ENCODE measurements around the gene PIGZ. TPM values are rescaled to one million over a fixed set of nuclear protein-coding genes. Genes with fewer than 3 reads are reported as not detected.

PIGZ gene
- total RNA-seq, 2 donors from 2014 or later = 63.7 to 126 TPM

DNA sequence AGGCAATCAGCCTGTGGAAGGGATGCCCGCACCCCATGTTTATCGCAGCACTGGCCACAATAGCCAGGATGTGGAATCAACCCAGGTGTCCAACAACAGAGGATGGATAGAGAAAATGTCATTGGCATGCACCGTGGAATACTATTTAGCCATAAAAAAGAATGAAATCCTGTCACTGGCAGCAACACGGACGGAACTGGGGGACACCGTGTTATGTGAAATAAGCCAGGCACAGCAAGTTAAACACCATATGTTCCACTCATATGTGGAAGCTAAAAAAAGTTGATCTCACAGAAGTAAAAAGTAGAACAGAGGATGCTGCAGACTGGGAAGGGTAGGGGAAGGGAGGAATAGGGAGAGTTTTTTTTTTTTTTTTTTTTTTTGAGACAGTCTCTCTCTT lies 45.4 kb upstream of the PIGZ start:
- Histone ChIP-seq H3K27ac (no peak overlapping the region), H3K9ac (ENCODE audit: low read depth in 2 of 2, low read length in 2 of 2) (no peak overlapping the region), H3K27me3 (no peaks in the 10 kb centered on the region), H3K4me1 (no peaks in the 10 kb centered on the region), H3K36me3 (no peaks in the 10 kb centered on the region), H3K9me3 (no peaks in the 10 kb centered on the region), H3K4me3 (no peak overlapping the region)
- TF ChIP-seq, protein P1, sequence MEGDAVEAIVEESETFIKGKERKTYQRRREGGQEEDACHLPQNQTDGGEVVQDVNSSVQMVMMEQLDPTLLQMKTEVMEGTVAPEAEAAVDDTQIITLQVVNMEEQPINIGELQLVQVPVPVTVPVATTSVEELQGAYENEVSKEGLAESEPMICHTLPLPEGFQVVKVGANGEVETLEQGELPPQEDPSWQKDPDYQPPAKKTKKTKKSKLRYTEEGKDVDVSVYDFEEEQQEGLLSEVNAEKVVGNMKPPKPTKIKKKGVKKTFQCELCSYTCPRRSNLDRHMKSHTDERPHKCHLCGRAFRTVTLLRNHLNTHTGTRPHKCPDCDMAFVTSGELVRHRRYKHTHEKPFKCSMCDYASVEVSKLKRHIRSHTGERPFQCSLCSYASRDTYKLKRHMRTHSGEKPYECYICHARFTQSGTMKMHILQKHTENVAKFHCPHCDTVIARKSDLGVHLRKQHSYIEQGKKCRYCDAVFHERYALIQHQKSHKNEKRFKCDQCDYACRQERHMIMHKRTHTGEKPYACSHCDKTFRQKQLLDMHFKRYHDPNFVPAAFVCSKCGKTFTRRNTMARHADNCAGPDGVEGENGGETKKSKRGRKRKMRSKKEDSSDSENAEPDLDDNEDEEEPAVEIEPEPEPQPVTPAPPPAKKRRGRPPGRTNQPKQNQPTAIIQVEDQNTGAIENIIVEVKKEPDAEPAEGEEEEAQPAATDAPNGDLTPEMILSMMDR (IDR thresholded peaks at IDR 0.05) = no peak
- intact Hi-C loops (cut with DNase I) = no loop called here
- no peak for DNase-seq

DNA sequence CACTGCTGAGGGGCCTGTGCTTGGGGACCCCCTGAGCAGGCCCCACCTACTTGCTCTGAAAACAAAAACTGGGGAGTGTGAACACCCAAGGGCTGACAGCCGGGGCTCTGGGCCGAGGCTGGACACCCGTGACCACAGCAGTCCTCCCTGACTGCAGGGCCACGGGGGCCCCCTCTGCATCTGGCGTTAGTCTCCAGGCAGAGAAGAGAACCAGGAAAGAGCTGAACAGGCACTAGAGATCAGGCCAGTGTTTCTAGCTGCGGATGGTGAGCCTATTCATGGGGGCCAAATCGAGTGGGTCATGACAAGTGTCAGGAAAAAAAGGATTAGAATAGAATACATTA lies 43.9 kb upstream of the PIGZ start:
- no peaks in the 10 kb centered on the region for H3K27me3 ChIP-seq
- TF ChIP-seq, protein P1 (IDR thresholded peaks at IDR 0.05) = no peak
- no peaks in the 10 kb centered on the region for H3K4me1 ChIP-seq
- no peaks in the 10 kb centered on the region for H3K36me3 ChIP-seq
- intact Hi-C loops (cut with DNase I) = no loop called here
- no peak overlapping the region for H3K4me3 ChIP-seq
- H3K9me3 ChIP-seq = no peaks in the 10 kb centered on the region
- no peak overlapping the region for H3K9ac ChIP-seq (ENCODE audit: low read depth in 2 of 2, low read length in 2 of 2)
- no peak for DNase-seq
- H3K27ac ChIP-seq = no peak overlapping the region

DNA sequence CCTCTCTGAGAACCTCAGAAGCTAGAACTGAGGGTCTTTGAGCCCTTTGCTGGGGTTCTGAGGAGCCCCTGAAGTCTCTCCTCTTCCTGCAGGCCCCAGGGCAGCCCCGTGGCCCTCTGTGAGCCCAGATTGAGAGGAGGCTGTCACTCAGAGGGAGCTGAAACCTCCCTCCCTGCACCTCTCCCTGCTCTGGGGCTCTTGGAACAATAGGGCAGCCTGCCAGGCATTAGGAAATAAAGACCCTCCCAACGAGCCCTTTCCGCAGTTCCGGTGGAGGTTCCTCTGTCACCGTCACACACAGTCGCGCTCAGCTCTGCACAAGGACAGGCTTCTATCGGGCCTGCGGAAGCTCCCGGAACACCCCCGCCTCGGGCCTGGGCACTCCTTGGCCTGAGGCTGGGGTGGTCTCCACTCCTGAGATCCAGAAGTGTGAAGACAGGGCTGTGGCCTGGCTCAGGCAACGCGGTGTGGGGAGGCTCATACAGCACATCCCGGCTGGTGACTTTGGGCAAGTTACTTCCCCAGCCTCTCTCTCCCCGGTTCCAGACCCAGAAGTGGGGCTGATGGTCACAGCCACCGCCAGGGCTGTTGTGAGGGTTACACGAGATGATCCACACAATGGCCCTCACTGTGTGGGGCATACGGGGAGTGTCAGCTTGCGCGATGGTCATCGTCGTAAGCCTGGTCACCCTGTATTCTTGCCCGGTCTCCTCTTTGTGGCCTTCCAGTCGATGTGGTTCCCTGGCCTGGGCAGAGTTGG lies 43.3 kb upstream of the PIGZ start:
- TF ChIP-seq, protein P1 (IDR thresholded peaks at IDR 0.05) = no peak
- Histone ChIP-seq H3K4me3 (no peak overlapping the region), H3K27me3 (no peaks in the 10 kb centered on the region), H3K36me3 (no peaks in the 10 kb centered on the region), H3K27ac (no peak overlapping the region), H3K9ac (ENCODE audit: low read depth in 2 of 2, low read length in 2 of 2) (no peak overlapping the region), H3K4me1 (no peaks in the 10 kb centered on the region), H3K9me3 (no peaks in the 10 kb centered on the region)
- no peak for DNase-seq
- intact Hi-C loops (cut with DNase I) = no loop called here

DNA sequence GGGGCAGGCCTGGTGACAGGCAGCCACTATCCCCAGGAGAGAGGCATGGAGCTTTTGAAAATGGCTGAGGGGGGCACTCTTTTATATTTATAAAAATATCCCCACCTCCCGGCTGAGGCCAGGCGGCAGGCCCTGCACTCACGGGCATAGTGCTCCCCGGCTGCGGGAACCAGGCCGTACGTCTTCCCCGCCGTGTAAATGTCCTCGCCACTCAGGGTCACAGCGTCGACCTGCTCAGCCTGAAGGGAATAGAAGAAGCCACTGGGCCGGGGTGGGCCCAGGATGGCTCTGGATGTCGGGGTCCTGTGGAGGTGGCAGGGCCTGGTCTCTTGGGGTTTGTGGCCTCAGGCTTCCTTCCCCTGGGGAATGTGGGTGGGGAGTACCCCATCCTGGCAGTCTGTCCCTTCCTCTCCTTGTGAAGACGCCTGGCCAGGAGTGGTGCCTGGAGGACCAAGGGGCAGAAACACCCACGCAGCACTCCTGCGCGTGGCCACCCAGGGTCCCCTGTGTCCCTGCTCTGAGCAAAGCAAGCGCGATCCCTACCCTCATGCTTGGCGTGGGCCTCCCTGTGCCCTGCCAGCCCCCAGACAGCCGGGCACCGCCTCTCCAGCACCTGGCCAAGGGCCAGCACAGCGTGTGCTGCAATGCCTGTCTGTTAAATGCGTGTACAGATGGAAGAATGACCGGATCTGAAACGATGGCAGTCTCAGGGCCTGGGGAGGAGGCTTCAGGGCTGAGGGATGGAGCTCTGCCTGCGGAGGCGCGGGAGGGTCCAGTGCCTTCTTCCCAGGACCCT lies 42.1 kb upstream of the PIGZ start:
- no peak overlapping the region for H3K27ac ChIP-seq
- intact Hi-C loops (cut with DNase I) = no loop called here
- DNase-seq = no peak
- H3K36me3 ChIP-seq = no peaks in the 10 kb centered on the region
- no peaks in the 10 kb centered on the region for H3K4me1 ChIP-seq
- H3K4me3 ChIP-seq = no peak overlapping the region
- H3K9me3 ChIP-seq = no peaks in the 10 kb centered on the region
- no peaks in the 10 kb centered on the region for H3K27me3 ChIP-seq
- no peak overlapping the region for H3K9ac ChIP-seq (ENCODE audit: low read depth in 2 of 2, low read length in 2 of 2)
- TF ChIP-seq, protein P1 (IDR thresholded peaks at IDR 0.05) = no peak

DNA sequence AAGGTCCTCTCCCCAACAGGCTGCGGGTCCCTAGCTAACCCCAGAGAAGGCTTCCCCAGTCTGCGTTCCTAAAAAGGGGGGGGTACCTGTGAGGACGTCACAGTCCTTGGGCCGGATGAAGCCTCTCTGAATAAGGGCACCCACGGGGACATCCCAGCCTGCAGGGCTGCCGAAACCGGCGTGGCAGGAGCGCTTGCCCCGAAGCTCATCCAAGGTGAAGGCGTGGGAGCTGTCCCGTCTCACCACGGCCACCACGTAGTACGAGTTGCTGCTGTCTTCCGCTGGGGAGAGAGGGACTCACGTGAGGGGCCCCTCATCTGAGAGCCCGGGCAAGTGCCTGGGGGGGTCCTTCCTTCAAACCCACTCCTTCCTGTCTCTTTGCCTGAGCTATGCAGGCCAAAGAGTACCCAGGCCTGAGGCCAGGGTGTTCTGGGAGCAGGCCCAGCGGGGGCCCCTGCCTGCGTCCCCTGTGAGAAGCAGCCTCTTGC lies 40.9 kb upstream of the PIGZ start:
- intact Hi-C loops (cut with DNase I) = loop anchor here (10.0 kb wide), 1 partner anchor 505 kb away; no protein-coding TSS in a partner anchor
- H3K36me3 ChIP-seq = no peaks in the 10 kb centered on the region
- no peaks in the 10 kb centered on the region for H3K9me3 ChIP-seq
- no peaks in the 10 kb centered on the region for H3K4me1 ChIP-seq
- no peak for DNase-seq
- no peak overlapping the region for H3K9ac ChIP-seq (ENCODE audit: low read depth in 2 of 2, low read length in 2 of 2)
- H3K4me3 ChIP-seq = no peak overlapping the region
- no peak overlapping the region for H3K27ac ChIP-seq
- TF ChIP-seq, protein P1 (IDR thresholded peaks at IDR 0.05) = no peak
- H3K27me3 ChIP-seq = no peaks in the 10 kb centered on the region
